ENCODE measurements around the gene ARHGEF35.
"Not testable (repeated sequence)": the region's sequence is repeated elsewhere in the genome, so short reads cannot be mapped to it uniquely, and the experiment has no call there.

ARHGEF35 gene

GRCh38 chr7:144195212-144195872 is at the start of gene ARHGEF35:
Gene ARHGEF35, minus strand, starts transcription at chr7:144195833. Its CDS starts 7,450 bp downstream, at chr7:144188383.
- DNase-seq (ENCODE audit: low spot score): not testable (repeated sequence)

- not testable (repeated sequence) for DNase-seq (ENCODE audit: low spot score)
Measured at GRCh38 chr7:144245372-144245771, 49.7 kb upstream of the ARHGEF35 start.

- DNase-seq (ENCODE audit: low spot score): not testable (repeated sequence)
Measured at GRCh38 chr7:144239365-144239764, 43.7 kb upstream of the ARHGEF35 start, which contains the start of gene OR2A42. Gene OR2A42, minus strand, starts transcription at chr7:144239605. Its CDS starts 6,762 bp downstream, at chr7:144232843.

- not testable (repeated sequence) for DNase-seq (ENCODE audit: low spot score)
Measured at GRCh38 chr7:144238530-144239082, 43.0 kb upstream of the ARHGEF35 start.

- DNase-seq (ENCODE audit: low spot score): not testable (repeated sequence)
Measured at GRCh38 chr7:144233039-144233438, 37.4 kb upstream of the ARHGEF35 start.

GRCh38 chr7:144231027-144231426 is 35.4 kb upstream of the ARHGEF35 start:
- DNase-seq (ENCODE audit: low spot score): not testable (repeated sequence)

- DNase-seq (ENCODE audit: low spot score): not testable (repeated sequence)
Measured at GRCh38 chr7:144228810-144229209, 33.2 kb upstream of the ARHGEF35 start.

GRCh38 chr7:144226866-144227265 is 31.2 kb upstream of the ARHGEF35 start:
- not testable (repeated sequence) for DNase-seq (ENCODE audit: low spot score)

- DNase-seq (ENCODE audit: low spot score): not testable (repeated sequence)
Measured at GRCh38 chr7:144223675-144224074, 28.0 kb upstream of the ARHGEF35 start.

- not testable (repeated sequence) for DNase-seq (ENCODE audit: low spot score)
Measured at GRCh38 chr7:144220531-144220930, 24.9 kb upstream of the ARHGEF35 start.

- not testable (repeated sequence) for DNase-seq (ENCODE audit: low spot score)
Measured at GRCh38 chr7:144219149-144219548, 23.5 kb upstream of the ARHGEF35 start.

- DNase-seq (ENCODE audit: low spot score): not testable (repeated sequence)
Measured at GRCh38 chr7:144218581-144218980, 22.9 kb upstream of the ARHGEF35 start.

- not testable (repeated sequence) for DNase-seq (ENCODE audit: low spot score)
Measured at GRCh38 chr7:144217200-144217599, 21.6 kb upstream of the ARHGEF35 start.

GRCh38 chr7:144205306-144205705 is 9.7 kb upstream of the ARHGEF35 start:
- DNase-seq (ENCODE audit: low spot score): not testable (repeated sequence)

GRCh38 chr7:144203086-144203485 is 7.5 kb upstream of the ARHGEF35 start:
- not testable (repeated sequence) for DNase-seq (ENCODE audit: low spot score)

- not testable (repeated sequence) for DNase-seq (ENCODE audit: low spot score)
Measured at GRCh38 chr7:144201978-144202377, 6.3 kb upstream of the ARHGEF35 start.

GRCh38 chr7:144198934-144199333 is 3.3 kb upstream of the ARHGEF35 start:
- DNase-seq (ENCODE audit: low spot score): not testable (repeated sequence)

GRCh38 chr7:144194453-144194852 is 1.2 kb downstream of the ARHGEF35 start:
- DNase-seq (ENCODE audit: low spot score): not testable (repeated sequence)

GRCh38 chr7:144193782-144194181 is 1.9 kb downstream of the ARHGEF35 start:
- DNase-seq (ENCODE audit: low spot score): not testable (repeated sequence)

GRCh38 chr7:144188578-144189171 is 7.0 kb downstream of the ARHGEF35 start:
- not testable (repeated sequence) for DNase-seq (ENCODE audit: low spot score)

GRCh38 chr7:144187848-144188247 is 7.8 kb downstream of the ARHGEF35 start:
- not testable (repeated sequence) for DNase-seq (ENCODE audit: low spot score)

- DNase-seq (ENCODE audit: low spot score): not testable (repeated sequence)
Measured at GRCh38 chr7:144183166-144183565, 12.5 kb downstream of the ARHGEF35 start, which contains the start of gene CTAGE4. Gene CTAGE4, plus strand, starts transcription at chr7:144183466. Its CDS starts 38 bp downstream, at chr7:144183504.

- not testable (repeated sequence) for DNase-seq (ENCODE audit: low spot score)
Measured at GRCh38 chr7:144179165-144179479, 16.5 kb downstream of the ARHGEF35 start.
